HepG2 (cell line): ENCODE data around the gene CADM3. TPM values are rescaled to one million over a fixed set of nuclear protein-coding genes. Genes with fewer than 3 reads are reported as not detected.

Source experiments
- ATAC-seq: fragments of 200-7000 bp; cut with Tn5 transposase; 3 replicates; pipeline ENCODE4 v1.9.1; 2020; ENCODE audit warnings: mild to moderate bottlenecking, moderate library complexity
- BruUV-seq: library from RNA; stranded (reverse); fragments of 400-500 nt; replicated peaks from 2 replicates; lab custom pipeline; 2021; lab: Mats Ljungman, UMichigan
- CTCF ChIA-PET: fragments of 300-600 bp; formaldehyde crosslinking; extraction: SDS; loops from one replicate; lab custom pipeline; 2021; ENCODE audit warnings: low total read pairs, inconsistent platforms, low intra/inter-chr PET ratio; lab: Yijun Ruan, JAX
- POLR2A ChIA-PET: fragments of 350-600 bp; sonication (Branson Sonifier 250); formaldehyde crosslinking; loops from one replicate; lab custom pipeline; 2020; ENCODE audit warnings: antibody characterized with exemption, inconsistent platforms; lab: Yijun Ruan, JAX
- DNase-seq: peaks from one replicate; pipeline ENCODE4 v3.0.0-alpha.2; 2015; ENCODE audit warnings: low spot score
- FAIRE-seq: peaks from 3 replicates; lab custom pipeline; 2011; peaks lifted over from hg19 to GRCh38; lab: Jason Lieb, UNC
- H2AFZ ChIP-seq: one replicate; pipeline ENCODE4 v1.6.1; 2011; ENCODE audit warnings: low read length, inconsistent platforms
- H3K27ac ChIP-seq: fragments of 300-600 bp; 3 replicates; pipeline ENCODE4 v1.8.0; 2011; ENCODE audit warnings: mixed run types, mild to moderate bottlenecking, mixed read lengths, low read length, inconsistent platforms; ENCODE audit not compliant: insufficient read depth; ENCODE audit errors: extremely low read length
- H3K27me3 ChIP-seq, 2 experiments: fragments of 200-600 bp in 1 of 2; 2 replicates in 1 of 2; 3 replicates in 1 of 2; pipeline versions ENCODE4 v1.6.0 to v1.8.0; 2011; ENCODE audit warnings: low read length in 2 of 2, mild to moderate bottlenecking in 2 of 2, moderate library complexity in 2 of 2, inconsistent platforms in 1 of 2; ENCODE audit not compliant: insufficient read depth in 2 of 2, control insufficient read depth in 1 of 2
- H3K36me3 ChIP-seq, 2 experiments: fragments of 200-600 bp in 1 of 2; replicated peaks in 1 of 2; 2 replicates in 1 of 2; 3 replicates in 1 of 2; pipeline versions ENCODE4 v1.5.1 to v1.8.0; 2011; ENCODE audit warnings: low read length in 2 of 2, inconsistent platforms in 1 of 2; ENCODE audit not compliant: insufficient read depth in 2 of 2, control insufficient read depth in 1 of 2
- H3K4me1 ChIP-seq: 2 replicates; pipeline ENCODE4 v1.5.1; 2012; ENCODE audit warnings: low read length, inconsistent platforms; ENCODE audit not compliant: insufficient read depth
- H3K4me2 ChIP-seq: 2 replicates; pipeline ENCODE4 v1.6.0; 2011; ENCODE audit warnings: low read depth, low read length, inconsistent platforms
- H3K4me3 ChIP-seq, 3 experiments: fragments of 200-600 bp in 1 of 3; sonication (generic), shearing (Covaris generic) in 1 of 3; replicated peaks in 1 of 3; 2 replicates each; pipeline ENCODE4 v1.5.1; 2011 to 2016; ENCODE audit warnings: low read length in 3 of 3, inconsistent platforms in 2 of 3, low read depth in 2 of 3, mild to moderate bottlenecking in 2 of 3, control low read depth in 1 of 3, mixed read lengths in 1 of 3; ENCODE audit not compliant: insufficient read depth in 1 of 3
- H3K79me2 ChIP-seq: one replicate; pipeline ENCODE4 v1.6.1; 2011; ENCODE audit warnings: low read length, inconsistent platforms; ENCODE audit not compliant: insufficient read depth
- H3K9ac ChIP-seq: 2 replicates; pipeline ENCODE4 v1.6.0; 2011; ENCODE audit warnings: mild to moderate bottlenecking, low read depth, low read length, inconsistent platforms; ENCODE audit not compliant: insufficient read depth
- H3K9me3 ChIP-seq: 2 replicates; pipeline ENCODE4 v1.5.1; 2012; ENCODE audit warnings: mild to moderate bottlenecking, low read length
- H4K20me1 ChIP-seq: 2 replicates; pipeline ENCODE4 v1.6.0; 2011; ENCODE audit warnings: inconsistent platforms, mild to moderate bottlenecking, low read length, moderate library complexity; ENCODE audit not compliant: insufficient read depth
- CTCF ChIP-seq: sonication (generic); formaldehyde crosslinking; IDR thresholded peaks from 2 replicates; pipeline ENCODE4 v1.5.0; 2020; ENCODE audit warnings: mild to moderate bottlenecking, missing genetic modification reagents, moderate library complexity
- NFYC ChIP-seq: IDR thresholded peaks from 2 replicates; pipeline ENCODE4 v1.6.1; 2016; ENCODE audit warnings: missing genetic modification reagents, missing compliant biosample characterization
- PITX1 ChIP-seq: sonication (generic); formaldehyde crosslinking; IDR thresholded peaks from 2 replicates; pipeline ENCODE4 v1.5.1; 2020; ENCODE audit warnings: mild to moderate bottlenecking, missing genetic modification reagents
- REXO4 ChIP-seq: sonication (generic); formaldehyde crosslinking; IDR thresholded peaks from 2 replicates; pipeline ENCODE4 v1.8.0; 2022; ENCODE audit warnings: missing genetic modification reagents, mild to moderate bottlenecking, borderline replicate concordance
- SNRNP70 ChIP-seq: fragments of 200-400 bp; formaldehyde crosslinking; IDR thresholded peaks from 2 replicates; pipeline ENCODE4 v1.6.1; 2017; ENCODE audit warnings: mild to moderate bottlenecking, low read depth, low read length, moderate library complexity
- ZHX1 ChIP-seq: sonication (generic); formaldehyde crosslinking; IDR thresholded peaks from 2 replicates; pipeline ENCODE4 v1.8.1; 2022; ENCODE audit warnings: low read depth, mild to moderate bottlenecking, missing genetic modification reagents
- ZZZ3 ChIP-seq: sonication (generic); formaldehyde crosslinking; IDR thresholded peaks from 2 replicates; pipeline ENCODE4 v1.4.0; 2020; ENCODE audit warnings: missing genetic modification reagents, mild to moderate bottlenecking, borderline replicate concordance
- WGBS: methylation state at CpG from one replicate; pipeline ENCODE4 v1.1.6; 2017; ENCODE audit warnings: low lambda C conversion rate; 5-methylcytosine and 5-hydroxymethylcytosine counted together
- in situ Hi-C: cut with HindIII; loops from 2 replicates; pipeline ENCODE4 v1.10.0; 2017; ENCODE audit warnings: low pct_unique_long_range_greater_than_20kb; ENCODE audit not compliant: extremely low pct_ligation_motif_present
- intact Hi-C: fragments of 100-400 bp; cut with micrococcal nuclease; formaldehyde crosslinking; loops from one replicate; pipeline ENCODE4 v1.10.0; 2022; ENCODE audit not compliant: unreplicated experiment
- polyA plus RNA-seq, 8 experiments: library from polyadenylated mRNA; depleted of rRNA in 3 of 8; stranded (reverse) in 7 of 8; unstranded in 1 of 8; fragments of >200 nt; fragmentation: Illumina TruSeq in 4 of 8; extraction: Trizol in 4 of 8; gene quantifications; 2 replicates each; pipeline versions ENCODE4 v1.2.1 to v1.2.3, GENCODE V29; 2011 to 2016; ENCODE audit warnings: low read depth in 4 of 8, missing spikeins in 1 of 8, mixed read lengths in 1 of 8; ENCODE audit not compliant: insufficient read depth in 1 of 8
- total RNA-seq, 5 experiments: library from RNA; depleted of rRNA; stranded (reverse); fragments of >200 nt; fragmentation: Illumina TruSeq; extraction: Trizol; gene quantifications; 2 replicates each; pipeline ENCODE4 v1.2.3, GENCODE V29; 2016; ENCODE audit warnings: low read depth in 1 of 5
- TF ChIP-seq, protein P1 (sequence below): IDR thresholded peaks from 2 replicates; pipeline ENCODE4 v1.6.1; 2016
- TF ChIP-seq, protein P2 (sequence below): sonication (generic); formaldehyde crosslinking; IDR thresholded peaks from 2 replicates; pipeline ENCODE4 v1.9.0; 2021; ENCODE audit warnings: missing genetic modification reagents, borderline replicate concordance

The CADM3 gene
- total and polyA plus RNA-seq, 2 of the 13 experiments (the other 11 are each of a cell fraction or from before 2014, with no cell fraction given) = not detected

DNA sequence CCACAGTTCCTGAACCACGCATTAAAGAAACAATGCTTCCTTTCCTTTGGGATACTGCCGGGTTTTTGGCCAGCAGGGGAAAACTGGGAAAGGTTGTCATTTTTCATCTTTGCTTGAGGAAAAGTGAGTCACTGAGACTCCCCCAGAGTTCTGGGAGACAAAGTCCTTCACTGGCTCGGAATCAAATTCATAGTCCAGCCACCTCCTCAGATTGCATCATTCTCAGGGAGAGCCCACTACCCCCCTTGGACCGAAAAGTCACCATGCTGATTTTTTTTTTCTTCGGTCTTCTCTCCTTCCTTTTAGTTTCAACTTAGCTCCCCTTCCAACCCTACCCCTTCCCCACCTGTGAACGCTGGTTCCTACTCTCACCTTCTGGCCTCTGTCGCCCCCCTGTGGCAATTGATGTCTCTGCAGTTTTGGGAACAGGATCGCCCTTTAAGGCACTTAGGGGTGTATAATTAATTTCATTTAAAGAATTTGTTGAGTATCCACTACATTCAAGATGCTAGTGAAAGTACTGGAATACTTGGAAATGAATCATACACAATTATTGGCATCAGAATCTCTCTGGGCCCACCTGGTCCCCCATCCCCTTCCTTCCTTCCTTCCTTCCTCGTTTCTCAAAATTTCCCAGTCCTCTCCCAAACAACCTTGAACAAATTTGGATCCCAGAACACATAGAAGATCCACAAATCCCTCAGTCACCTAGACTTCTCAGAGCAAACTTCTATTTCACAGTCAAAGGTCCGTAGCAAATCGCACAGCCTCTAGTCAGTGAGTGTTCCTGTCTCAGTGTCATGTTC is 40.1 kb downstream of the CADM3 start:
- FAIRE-seq = peak; percentile 49
- Histone ChIP-seq H3K4me3 (no peak overlapping the region), H3K36me3 (no peaks in the 10 kb centered on the region), H3K4me2 (no peak overlapping the region), H3K9ac (no peak overlapping the region), H3K9me3 (no peaks in the 10 kb centered on the region), H3K27me3 (no peaks in the 10 kb centered on the region), H3K4me1 (no peaks in the 10 kb centered on the region), H2AFZ (no peak overlapping the region), H3K79me2 (no peaks in the 10 kb centered on the region), H3K27ac (no peak overlapping the region), H4K20me1 (no peaks in the 10 kb centered on the region)
- peak; percentile 68 for ATAC-seq
- in situ Hi-C loops (no loop called here), intact Hi-C loops (loop anchor here (1.0 kb wide), 1 partner anchor 50 kb away; no protein-coding TSS in a partner anchor)
- peak; percentile 11 for DNase-seq
- CTCF ChIA-PET = interaction anchor here (1.8 to 2.5 kb wide), 2 partner anchors 51 to 80 kb away, joined by 15 to 18 read pairs; no protein-coding TSS in a partner anchor
- WGBS = 30% methylated on average over 11 of the region's 11 CpGs
- POLR2A ChIA-PET = no interaction called here
- no TSS peak for BruUV-seq
- TF ChIP-seq, protein P1, sequence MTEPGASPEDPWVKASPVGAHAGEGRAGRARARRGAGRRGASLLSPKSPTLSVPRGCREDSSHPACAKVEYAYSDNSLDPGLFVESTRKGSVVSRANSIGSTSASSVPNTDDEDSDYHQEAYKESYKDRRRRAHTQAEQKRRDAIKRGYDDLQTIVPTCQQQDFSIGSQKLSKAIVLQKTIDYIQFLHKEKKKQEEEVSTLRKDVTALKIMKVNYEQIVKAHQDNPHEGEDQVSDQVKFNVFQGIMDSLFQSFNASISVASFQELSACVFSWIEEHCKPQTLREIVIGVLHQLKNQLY (CRISPR knock-in tag) = no peak
- TF ChIP-seq, protein P2, sequence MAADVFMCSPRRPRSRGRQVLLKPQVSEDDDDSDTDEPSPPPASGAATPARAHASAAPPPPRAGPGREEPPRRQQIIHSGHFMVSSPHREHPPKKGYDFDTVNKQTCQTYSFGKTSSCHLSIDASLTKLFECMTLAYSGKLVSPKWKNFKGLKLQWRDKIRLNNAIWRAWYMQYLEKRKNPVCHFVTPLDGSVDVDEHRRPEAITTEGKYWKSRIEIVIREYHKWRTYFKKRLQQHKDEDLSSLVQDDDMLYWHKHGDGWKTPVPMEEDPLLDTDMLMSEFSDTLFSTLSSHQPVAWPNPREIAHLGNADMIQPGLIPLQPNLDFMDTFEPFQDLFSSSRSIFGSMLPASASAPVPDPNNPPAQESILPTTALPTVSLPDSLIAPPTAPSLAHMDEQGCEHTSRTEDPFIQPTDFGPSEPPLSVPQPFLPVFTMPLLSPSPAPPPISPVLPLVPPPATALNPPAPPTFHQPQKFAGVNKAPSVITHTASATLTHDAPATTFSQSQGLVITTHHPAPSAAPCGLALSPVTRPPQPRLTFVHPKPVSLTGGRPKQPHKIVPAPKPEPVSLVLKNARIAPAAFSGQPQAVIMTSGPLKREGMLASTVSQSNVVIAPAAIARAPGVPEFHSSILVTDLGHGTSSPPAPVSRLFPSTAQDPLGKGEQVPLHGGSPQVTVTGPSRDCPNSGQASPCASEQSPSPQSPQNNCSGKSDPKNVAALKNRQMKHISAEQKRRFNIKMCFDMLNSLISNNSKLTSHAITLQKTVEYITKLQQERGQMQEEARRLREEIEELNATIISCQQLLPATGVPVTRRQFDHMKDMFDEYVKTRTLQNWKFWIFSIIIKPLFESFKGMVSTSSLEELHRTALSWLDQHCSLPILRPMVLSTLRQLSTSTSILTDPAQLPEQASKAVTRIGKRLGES (CRISPR knock-in tag) = no peak
- TF ChIP-seq PITX1 (CRISPR knock-in tag) (no peak), ZHX1 (CRISPR knock-in tag) (no peak), SNRNP70 (no peak), REXO4 (no peak), ZZZ3 (CRISPR knock-in tag) (no peak), NFYC (CRISPR knock-in tag) (no peak), CTCF (CRISPR knock-in tag) (peak; percentile 71)
